GM18873 (cell line): Measurements from ENCODE around the gene ASB7.
"Not testable (repeated sequence)": the region's sequence is repeated elsewhere in the genome, so short reads cannot be mapped to it uniquely, and the experiment has no call there.

Experiments
- ATAC-seq: cut with Tn5 transposase; IDR thresholded peaks from one replicate; pipeline ENCODE4 v1.9.1; 2021; ENCODE audit warnings: mild to moderate bottlenecking, moderate library complexity, moderate number of reproducible peaks; ENCODE audit not compliant: unreplicated experiment, low FRiP score

The ASB7 gene

DNA sequence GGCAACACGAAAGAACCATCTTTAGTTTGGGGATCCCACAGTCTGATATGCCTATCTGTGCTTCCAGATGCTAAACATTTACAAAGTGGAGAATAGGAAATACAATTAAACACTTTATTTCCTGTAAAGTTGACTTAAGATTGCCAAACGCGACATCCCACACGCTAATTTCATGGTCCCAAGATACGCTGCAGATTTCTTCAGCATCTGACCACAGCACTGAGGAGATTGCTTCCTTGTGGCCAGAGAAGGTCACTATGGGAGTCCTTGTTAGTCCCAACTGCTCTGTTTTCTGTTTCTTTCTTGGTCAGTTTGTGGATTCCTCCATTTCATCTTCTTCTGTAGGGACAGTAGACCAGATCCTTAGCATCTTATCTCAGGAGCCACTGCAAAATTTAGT lies 43.3 kb downstream of the ASB7 start:
- no peak for ATAC-seq

DNA sequence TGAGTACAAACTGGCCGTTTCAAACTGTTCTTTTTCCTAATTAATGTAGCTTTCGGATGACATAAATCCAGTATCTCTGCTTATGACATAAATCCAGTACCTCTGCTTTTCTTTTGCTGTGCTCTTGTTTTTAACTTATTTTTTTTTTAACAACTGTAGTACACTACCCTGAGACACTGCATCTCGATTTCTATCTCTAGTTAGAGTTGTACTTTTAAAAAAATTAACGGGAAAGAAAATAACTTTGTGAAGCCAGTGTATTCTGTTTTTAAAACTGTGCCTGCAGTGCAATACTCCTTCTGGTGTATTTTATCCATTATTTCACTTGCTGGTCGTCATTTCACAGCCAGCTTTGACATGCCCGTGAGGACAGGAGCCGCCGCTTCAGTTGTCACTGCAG lies 46.6 kb downstream of the ASB7 start:
- no peak for ATAC-seq

DNA sequence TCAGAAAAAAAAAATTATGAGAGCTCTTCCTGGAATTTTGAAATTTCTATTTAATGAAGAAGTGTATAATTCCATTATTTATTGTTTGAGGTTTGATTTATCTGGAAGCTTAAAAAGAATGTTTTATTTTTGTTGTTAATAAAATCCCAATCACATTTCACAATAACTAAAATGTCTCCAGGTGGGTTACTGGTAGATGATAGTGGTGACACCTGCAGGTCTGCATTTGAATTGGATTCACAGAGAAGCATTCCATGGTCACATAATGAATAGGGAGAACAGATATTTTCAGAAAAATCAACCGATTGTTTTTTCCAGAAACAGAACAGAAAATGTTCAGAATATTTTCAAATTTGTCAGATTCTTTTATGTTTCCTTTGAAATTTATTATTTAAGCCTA lies 48.3 kb downstream of the ASB7 start:
- ATAC-seq = no peak

DNA sequence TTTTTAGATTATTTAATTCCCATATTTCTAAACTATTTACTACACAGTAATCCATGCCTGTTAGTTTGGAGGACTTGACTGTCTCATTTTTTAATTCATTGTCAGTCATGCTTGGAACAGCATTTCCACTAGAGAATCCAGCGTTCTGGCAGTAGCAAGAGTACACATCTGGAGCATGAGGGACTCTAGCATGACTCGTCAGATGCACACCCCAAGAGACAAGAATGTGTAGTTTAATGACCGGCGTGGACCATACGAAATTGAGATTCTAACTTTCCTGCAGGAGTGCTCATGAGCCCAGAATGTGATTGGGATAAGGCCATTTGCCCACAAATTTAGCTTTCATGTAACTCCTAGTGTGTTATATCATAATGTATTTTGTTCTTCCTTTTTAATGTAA lies 48.9 kb downstream of the ASB7 start:
- ATAC-seq = no peak

DNA sequence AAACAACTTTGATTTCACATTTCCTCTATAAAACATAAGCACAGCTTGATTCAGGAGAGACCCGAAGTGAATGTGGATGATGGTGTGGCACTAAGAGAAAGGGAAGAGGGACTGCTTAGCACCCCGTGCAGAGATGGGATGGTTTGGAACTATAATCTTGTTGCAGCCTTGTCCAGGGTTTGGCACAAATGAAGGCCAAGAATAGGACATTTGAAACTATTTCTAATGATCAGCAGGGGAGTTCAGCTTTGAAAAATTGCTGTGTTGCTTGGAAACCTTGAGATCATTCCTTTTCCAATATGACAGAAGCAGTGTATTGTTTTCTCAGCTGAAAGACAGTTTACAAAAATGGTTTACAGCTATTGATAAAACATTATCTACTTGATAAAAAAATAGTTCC lies 49.7 kb downstream of the ASB7 start:
- ATAC-seq = no peak

DNA sequence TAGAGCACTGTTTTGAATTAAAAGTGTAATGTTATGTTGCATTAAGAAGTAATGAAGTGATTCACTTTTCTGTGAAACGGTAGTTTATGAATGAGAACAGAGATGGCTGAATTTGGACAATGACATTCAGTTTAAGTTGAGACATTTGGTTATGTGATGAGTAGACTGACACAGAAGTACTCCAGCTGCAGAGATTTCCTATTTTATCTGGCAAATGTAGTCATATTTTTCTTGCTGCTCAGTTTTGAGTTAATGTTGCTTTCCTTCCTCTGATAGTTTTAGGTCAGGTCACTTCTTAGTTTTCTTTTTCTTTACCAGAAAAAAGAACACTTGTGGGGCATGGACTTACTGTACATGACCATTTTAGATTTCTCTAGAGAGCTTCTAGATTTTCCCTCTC lies 51.2 kb downstream of the ASB7 start:
- ATAC-seq = no peak

DNA sequence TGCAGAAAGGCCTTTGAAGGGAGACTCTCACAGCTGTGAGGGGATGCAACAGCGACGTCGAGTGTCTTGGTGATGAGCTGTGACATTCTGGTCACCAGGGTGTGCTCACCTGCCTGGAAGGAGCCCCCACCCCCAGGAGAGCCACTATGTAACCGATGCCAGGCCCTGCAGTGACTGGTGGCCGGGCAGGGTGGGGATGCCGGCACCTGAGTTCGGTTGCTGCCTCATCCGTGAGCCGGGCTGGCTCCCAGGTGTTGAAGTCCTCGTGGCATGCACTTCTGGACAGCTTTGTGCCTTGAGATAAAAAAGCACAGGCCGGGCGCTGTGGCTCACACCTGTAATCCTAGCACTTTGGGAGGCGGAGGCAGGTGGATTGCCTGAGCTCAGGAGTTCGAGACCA lies 56.5 kb downstream of the ASB7 start:
- no peak for ATAC-seq

DNA sequence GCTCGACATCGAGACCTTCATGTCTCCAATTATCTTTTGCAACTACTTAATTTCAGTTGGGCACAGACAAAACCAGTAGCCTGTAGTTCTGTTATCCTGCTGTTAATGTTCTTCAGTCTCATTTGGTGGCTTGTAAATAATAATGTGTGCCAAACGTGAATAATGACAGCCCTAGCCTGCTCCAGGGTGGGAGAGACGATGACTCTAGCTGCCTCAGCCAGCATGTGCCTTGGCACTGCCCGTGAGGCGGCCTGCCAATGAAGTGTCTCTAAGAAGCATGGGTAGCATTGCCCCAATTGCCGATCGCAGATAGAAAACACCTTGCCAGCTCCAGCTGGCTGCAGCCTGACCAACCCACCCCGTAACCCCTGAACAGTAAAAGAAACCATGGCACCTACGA lies 58.8 kb downstream of the ASB7 start:
- no peak for ATAC-seq

DNA sequence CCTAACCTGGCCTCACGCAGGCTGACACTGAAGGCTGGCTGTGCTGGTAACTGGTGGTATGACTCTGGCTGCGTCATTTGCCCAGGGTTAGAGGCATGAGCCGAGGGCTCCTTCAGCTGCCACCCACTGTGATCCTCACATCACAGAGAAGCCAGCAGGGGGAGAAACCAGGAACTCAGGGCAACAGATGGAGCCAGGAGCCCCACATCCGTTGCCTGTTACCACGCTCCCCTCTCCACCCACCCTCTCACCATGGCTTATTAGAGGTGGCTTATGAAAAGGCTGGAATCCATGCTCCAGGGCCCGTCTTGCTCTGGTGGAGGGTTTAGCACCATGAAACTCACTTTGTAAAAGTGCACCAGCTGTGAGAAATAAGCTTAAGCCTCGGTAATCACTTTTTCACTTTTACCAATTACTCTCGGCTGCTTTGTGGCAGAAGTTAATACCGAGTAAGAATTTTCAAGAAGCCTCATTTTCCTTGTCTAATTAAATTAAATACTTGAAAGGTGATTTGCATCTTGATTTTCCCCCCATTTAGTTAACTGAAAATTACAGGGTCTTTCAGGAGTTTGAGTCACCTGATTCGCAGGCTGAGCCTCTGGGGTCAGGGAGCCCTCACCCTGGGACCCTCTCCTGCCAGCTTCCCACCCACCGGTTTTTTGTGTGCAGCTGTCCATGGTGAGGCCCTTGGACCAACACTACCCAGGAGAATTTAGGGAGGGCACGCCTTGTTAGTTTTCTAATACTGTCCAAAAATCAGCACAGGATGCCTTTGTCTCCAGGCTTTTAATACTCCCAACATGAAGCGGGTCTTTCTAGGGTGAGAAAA lies 60.9 kb downstream of the ASB7 start:
- ATAC-seq = no peak

DNA sequence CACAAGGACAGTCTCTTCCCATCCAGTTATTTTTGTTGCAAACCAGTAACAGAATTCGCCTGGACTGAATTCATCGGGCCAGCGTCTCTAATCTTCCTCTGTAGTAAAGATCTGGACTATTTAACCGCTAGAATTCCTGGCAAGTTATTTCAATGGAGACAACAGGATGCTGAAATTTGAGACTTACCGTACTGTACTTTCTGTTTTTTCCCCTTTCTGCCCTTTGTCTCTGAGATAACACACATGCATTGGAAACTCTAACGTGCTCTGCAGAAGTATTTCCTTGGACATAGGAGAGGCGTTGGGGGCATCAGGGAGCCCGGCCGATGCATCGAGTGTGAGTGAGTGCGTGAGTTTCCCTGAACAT lies 61.5 kb downstream of the ASB7 start:
- ATAC-seq = no peak

DNA sequence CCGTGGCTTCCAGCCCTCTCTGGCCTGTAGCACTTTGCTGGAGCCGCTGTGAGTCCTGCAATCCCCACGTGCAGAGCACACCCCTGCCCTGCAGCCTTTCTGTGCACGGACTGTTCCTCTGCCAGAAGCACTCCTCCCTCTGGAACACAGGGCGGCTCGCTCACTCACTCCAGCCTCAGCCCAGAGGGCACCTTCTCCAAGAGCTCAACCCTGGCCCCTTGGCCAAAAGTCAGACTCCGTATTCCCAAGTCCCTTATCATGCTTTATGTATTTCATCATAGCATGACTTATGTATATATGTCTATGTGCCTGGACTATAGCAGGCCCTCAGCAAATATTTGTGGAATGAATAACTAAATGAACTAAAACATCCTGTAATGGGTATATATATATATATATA lies 63.2 kb downstream of the ASB7 start:
- ATAC-seq = no peak

DNA sequence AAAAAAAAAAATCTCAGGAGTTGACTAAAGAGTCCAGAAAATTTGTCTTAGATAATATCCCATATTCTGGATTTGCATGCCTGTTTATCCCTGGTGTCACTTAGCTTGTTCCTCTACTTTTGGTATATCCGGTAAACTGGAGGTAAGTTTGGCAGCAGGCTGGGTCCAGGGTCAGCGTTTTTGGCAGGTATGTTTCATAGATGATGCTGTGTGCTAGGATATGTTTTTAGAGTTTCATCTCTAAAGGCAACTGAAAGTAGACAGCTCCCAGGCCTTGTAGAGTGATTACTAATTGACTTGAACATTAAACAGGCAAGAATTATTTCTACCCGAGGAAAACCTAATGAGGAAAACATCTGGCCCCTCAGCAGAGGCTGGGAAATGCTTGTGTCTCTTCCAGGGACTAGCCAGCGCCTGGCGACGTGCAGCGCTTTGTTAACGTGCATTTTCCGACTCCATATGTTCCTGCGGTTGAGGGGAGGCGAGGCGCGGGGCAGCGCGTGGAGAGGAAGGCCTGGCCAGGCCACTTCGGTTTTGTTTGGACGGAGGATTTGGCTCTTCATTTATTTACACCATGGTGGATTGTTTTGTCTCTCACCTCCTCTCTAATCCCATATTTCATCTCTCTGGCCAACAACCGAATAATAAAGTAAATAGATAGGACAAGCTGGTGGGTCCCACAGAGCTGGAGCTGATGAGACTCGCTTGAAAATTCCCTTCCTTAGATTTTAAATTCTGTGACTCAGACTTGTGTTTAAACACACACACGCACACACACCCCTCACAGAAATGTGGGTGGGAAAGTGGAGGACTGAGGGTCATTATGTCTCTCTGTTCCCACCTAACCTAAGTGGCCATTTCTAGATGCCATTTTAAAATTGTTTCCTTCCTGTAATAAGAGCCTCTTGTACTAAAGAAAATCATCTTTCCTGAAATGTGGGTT lies 65.3 kb downstream of the ASB7 start:
- no peak for ATAC-seq

DNA sequence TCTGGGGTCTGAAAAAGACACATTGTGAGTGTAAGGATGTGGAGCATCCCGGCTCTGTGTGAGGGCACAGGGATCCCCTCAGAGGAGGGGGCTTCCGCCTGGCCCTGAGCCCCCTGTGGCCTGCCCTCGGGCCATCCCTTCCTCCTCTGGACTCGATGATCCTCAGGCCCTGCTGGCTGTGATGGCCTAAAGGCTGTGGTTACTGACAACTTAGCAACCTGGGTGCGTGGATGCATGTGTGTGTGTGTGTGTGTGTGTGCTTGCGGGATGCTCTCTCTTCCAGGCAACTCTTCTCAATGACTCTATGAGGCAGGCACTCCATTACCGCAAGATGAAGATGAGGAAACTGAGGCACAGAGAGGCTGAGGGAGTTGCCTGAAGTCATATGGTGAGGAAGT lies 66.0 kb downstream of the ASB7 start:
- ATAC-seq = no peak

DNA sequence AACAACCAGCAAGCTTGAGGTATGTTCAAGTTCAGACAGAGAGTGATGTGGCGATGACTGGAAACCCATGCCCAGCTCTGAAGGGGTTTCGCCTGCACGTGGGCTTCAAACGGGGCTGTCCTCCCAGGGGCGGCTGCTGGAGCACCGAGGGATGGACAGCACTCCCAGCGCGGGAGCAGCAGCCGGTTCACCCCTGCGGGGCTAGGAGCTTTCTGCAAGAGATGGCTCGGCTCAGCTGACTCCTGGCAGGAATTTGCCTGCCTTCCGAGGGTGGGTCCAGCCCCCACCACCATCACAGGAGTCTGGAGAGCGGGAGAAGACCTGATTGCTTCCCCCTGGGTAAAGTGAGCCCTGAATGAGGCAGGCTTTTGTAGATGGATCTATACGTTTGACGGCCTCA lies 66.9 kb downstream of the ASB7 start:
- no peak for ATAC-seq

DNA sequence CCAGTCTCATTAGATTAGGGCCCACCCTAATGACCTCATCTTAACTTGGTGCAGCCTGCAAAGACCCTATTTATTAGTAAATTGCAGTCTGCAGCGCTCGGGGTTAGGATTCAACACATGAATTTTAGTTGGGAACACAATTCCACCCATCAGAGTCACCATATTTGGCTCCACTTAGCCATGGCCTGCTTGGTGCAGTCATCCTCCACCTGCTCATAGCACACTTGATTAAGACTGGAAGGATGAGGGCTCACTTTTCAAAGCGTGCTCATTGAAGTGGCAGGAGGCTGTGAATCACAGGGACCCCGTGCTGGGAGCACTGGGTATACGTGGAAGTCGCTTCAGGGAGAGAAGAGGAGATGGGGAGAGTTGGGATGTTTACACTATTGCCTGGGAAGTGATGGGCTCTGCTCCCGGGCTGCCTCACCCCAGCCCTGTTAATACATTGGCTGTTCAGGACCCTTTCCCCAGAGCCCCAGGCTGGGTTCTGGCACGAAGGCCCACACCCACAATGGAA lies 68.2 kb downstream of the ASB7 start:
- no peak for ATAC-seq

DNA sequence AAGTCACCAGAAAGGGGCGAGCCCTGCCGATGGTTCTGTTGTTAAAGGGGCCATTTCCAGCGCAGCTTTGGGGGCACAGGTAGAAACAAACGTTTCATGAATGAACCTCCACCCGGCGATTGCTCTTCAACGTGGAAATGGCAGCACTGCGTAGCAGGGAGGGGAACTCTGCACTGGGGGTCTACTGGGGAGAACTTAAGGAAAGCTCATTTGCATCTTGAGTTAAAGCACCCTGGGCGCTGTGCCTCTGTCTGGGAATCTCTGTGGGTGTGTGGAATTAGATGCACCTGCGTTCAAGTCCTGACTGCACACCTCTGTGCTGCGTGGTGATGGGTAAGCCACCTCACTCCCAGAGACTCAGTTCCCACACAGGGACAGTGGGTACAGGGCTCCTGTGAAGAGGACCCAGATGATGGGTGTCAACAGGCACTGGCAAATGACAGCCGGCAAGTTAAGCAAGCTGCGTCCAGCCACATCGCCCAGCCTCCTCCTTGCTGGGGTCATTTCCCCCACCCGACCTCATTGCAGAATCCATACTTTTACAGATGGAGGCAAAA lies 68.8 kb downstream of the ASB7 start:
- no peak for ATAC-seq

DNA sequence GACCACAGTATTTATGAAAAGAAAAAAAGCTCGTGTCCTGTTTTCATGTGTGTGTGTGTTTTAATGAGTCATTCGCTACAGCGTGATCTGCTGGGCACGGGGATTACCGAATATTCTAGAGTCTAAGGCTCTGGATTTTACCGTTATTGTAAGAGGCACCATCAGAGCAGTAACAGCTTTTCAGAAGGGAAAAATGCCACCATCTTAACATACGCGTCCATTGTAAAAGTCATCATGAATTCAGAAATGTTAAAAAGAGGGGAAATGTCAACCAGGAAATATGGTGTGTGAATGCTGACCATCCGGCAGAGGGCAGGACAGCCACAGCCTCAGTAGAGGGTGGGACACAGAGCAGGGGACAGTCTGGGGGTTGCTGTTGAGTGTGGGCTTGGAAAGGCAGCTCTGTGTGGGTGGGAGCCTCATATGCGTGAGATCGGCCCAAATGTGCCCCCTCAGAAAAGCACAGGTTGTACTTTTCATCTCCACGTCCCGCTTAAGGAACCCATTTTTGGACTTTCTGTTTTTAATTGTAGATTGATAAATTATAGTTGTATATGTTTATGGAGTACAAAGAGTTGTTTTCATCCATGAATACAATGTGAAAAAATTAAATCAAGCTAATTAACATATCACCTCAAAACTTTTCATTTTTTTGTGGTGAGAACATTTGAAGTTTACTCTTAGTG lies 69.6 kb downstream of the ASB7 start:
- no peak for ATAC-seq

DNA sequence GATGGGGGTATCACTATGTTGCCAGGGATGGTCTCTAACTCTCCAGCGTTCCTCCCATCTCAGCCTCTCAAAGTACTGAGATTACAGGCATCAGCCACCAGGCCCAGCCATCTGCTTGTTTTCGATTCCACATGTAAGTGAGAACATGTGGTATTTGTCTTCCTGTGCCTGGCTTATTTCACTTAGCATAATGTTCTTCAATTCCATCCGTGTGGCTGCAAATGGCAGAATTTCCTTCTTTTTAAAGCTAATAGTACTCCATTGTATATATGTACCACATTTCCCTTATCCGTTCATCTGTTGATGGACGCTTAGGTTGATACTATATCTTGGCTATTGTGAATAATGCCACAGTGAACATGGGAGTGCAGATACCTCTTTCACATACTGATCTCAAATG lies 70.6 kb downstream of the ASB7 start:
- no peak for ATAC-seq

DNA sequence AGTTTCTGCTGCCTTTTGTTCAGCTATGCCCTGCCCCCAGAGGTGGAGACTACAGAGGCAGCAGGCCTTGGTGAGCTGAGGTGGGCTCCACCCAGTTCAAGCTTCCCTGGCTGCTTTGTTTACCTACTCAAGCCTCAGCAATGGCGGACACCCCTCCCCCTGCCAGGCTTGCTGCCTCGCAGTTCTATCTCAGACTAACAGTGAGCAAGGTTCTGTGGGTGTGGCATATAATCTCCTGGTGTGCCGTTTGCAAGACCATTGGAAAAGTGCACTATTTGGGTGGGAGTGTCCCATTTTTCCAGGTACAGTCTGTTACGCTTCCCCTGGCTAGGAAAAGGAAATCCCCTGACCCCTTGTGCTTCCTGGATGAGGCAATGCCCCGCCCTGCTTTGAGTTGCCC lies 76.8 kb downstream of the ASB7 start:
- ATAC-seq = not testable (repeated sequence)

DNA sequence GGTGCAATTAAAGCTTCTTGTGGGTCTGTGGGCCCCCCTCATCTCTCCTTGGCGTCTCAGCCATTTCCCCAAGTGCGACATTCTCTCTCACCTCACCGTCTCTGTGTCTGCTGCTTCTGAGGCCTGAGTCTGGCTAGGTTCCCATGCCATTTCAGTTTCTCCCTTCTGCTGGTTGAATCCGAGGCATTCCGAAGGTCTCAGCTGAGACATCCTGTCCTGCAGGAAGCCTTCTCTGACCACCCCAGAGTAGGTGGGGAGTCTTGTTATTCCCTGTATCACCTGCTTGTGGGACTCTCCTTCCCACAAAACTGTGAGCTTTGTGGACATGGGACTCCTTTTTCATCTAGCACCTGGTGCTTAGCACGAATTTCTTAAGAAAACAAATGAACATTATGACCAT lies 78.3 kb downstream of the ASB7 start:
- no peak for ATAC-seq

DNA sequence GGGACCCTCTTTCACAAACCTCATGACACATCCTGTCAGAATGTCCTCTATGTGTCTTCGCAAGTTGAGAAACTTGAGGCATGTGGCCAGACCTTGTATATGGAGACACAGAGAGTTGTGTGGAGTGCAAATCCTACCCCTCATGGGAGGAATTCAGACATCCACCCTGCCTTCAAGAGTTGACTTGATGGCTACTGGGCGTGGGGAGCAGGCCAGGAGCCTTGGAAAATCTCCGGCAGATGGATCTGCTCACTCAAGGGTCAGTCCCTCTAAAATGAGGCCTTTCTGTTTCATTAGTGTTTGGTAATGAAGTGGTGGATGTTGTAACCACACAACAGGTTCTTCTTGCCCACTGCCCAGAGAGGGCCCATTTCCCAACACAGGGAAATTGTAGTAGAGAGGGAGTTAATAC lies 79.0 kb downstream of the ASB7 start:
- ATAC-seq = no peak
